ENCODE results near the gene ADORA3. TPM values are rescaled to one million over a fixed set of nuclear protein-coding genes. Genes with fewer than 3 reads are reported as not detected.

Gene ADORA3
- total and polyA plus RNA-seq, 2 donors (not counting 3 experiments of a cell fraction or from before 2014, with no cell fraction given) = 0.31 TPM; not detected in 1

DNA sequence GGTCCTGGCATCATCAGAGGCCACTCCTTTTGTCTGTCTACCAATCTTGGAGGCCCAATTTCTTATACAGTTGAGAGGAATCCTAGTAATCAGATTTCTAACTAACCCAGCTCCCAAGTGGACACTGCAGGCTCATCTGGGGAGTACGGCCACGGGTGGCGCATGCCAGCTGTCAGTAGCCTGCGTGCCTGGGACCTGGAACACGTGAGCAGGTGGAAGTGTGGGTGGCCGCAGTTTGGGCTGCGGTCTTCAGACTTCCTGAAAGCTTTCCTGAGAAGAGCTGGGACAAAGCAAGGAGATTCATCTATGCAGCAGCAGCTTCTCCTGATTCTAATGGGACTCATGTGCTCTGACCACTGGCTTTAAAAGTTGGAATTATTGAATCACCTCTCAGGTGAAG lies 12.4 kb downstream of the ADORA3 start:
- intact Hi-C loops (cut with micrococcal nuclease) = no loop called here
- no TSS peak for BruUV-seq (replicated peaks)

DNA sequence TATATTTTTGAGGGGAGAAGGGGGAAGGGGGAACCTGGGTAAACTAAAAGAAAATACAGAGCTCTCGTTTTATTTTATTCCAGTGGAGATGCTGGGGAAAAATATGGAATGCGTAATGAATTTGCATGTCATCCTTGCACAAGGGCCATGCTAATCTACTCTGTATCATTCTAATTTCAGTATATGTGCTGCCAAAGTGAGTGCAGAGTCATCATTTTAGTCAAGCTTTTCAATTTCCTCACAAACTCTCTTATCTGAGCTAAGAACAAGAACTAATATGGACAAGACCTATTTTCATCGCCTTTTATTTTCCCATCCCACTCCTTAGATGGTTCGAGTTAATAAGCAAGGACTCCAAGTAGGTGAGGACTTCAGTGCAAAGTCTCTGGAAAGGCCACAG lies 13.2 kb downstream of the ADORA3 start:
- no peaks in the 10 kb centered on the region for H3K9me1 ChIP-seq (replicated peaks; ENCODE audit: control insufficient read depth, extremely low read depth, insufficient read depth, low read length)
- FAIRE-seq = no peak
- no peak overlapping the region for H3K4me2 ChIP-seq (ENCODE audit: insufficient read depth, low read length)
- H4K20me1 ChIP-seq (replicated peaks; ENCODE audit: control insufficient read depth, extremely low read depth, insufficient read depth, low read length) = no peaks in the 10 kb centered on the region
- H3K27ac ChIP-seq (ENCODE audit: insufficient read depth, low read depth, low read length) = no peak overlapping the region
- no peaks in the 10 kb centered on the region for H3K4me1 ChIP-seq (ENCODE audit: control insufficient read depth, extremely low read depth, insufficient read depth, low read length)
- H3K27me3 ChIP-seq (ENCODE audit: control insufficient read depth in 2 of 2, insufficient read depth in 2 of 2, low read length in 2 of 2) = peaks cover 18 to 20% of the 10 kb centered on the region in 2 experiments
- no peak for DNase-seq (ENCODE audit: low read depth, low spot score)
- ChIA-PET CTCF (interaction anchor here (1.0 to 2.2 kb wide), 6 partner anchors 8 to 257 kb away, joined by 3 to 11 read pairs (median 4); no protein-coding TSS in a partner anchor), POLR2A (no interaction called here)
- TF ChIP-seq GATA2 (IDR thresholded peaks at IDR 0.05; ENCODE audit: insufficient read depth, insufficient read length, low read depth, low read length) (no peak), EZH2 (IDR thresholded peaks at IDR 0.05; ENCODE audit: borderline replicate concordance, low read depth, low read length, severe bottlenecking) (no peak), MAX (IDR thresholded peaks at IDR 0.05; ENCODE audit: insufficient read depth, insufficient read length) (no peak), POLR2A (IDR thresholded peaks at IDR 0.05; ENCODE audit: low read depth, low read length) (no peak), POLR2AphosphoS5 (IDR thresholded peaks at IDR 0.05; ENCODE audit: insufficient read depth, low read depth, low read length) (no peak)
- TF ChIP-seq, protein P1, sequence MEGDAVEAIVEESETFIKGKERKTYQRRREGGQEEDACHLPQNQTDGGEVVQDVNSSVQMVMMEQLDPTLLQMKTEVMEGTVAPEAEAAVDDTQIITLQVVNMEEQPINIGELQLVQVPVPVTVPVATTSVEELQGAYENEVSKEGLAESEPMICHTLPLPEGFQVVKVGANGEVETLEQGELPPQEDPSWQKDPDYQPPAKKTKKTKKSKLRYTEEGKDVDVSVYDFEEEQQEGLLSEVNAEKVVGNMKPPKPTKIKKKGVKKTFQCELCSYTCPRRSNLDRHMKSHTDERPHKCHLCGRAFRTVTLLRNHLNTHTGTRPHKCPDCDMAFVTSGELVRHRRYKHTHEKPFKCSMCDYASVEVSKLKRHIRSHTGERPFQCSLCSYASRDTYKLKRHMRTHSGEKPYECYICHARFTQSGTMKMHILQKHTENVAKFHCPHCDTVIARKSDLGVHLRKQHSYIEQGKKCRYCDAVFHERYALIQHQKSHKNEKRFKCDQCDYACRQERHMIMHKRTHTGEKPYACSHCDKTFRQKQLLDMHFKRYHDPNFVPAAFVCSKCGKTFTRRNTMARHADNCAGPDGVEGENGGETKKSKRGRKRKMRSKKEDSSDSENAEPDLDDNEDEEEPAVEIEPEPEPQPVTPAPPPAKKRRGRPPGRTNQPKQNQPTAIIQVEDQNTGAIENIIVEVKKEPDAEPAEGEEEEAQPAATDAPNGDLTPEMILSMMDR (IDR thresholded peaks at IDR 0.05; ENCODE audit: extremely low read depth in 1 of 2, insufficient read depth in 1 of 2, low read depth in 1 of 2, low read length in 2 of 2) = no peak
- intact Hi-C loops (cut with micrococcal nuclease) = no loop called here
- no TSS peak for BruUV-seq (replicated peaks)
- H3K9ac ChIP-seq (replicated peaks; ENCODE audit: extremely low read depth, insufficient read depth, low read length) = no peak overlapping the region
- dilution Hi-C loops (cut with MboI; ENCODE audit: extremely low pct_ligation_motif_present, low sequenced_read_pairs) = no loop called here
- no peaks in the 10 kb centered on the region for H3K79me2 ChIP-seq (ENCODE audit: control insufficient read depth, insufficient read depth, low read length)
- no peaks in the 10 kb centered on the region for H3K9me3 ChIP-seq (replicated peaks; ENCODE audit: control insufficient read depth, insufficient read depth, low read length)
- no peak overlapping the region for H2AFZ ChIP-seq (ENCODE audit: low read depth, low read length)
- no peaks in the 10 kb centered on the region for H3K36me3 ChIP-seq (ENCODE audit: control insufficient read depth in 2 of 2, extremely low read depth in 1 of 2, insufficient read depth in 2 of 2, low read length in 2 of 2)
- H3K4me3 ChIP-seq (replicated peaks in 1 of 3; ENCODE audit: insufficient read depth in 1 of 3, low read depth in 1 of 3, low read length in 3 of 3) = no peak overlapping the region

More for the DNA sequence above, 12.4 kb downstream of the ADORA3 start:
- DNase-seq (ENCODE audit: low read depth, low spot score) (no peak), FAIRE-seq (no peak)
- no peak overlapping the region for H2AFZ ChIP-seq (ENCODE audit: low read depth, low read length)
- CTCF ChIA-PET = interaction anchor here (1.0 to 2.2 kb wide), 5 partner anchors 8 to 256 kb away, joined by 3 to 11 read pairs (median 5); no protein-coding TSS in a partner anchor
- H3K79me2 ChIP-seq (ENCODE audit: control insufficient read depth, insufficient read depth, low read length) = no peaks in the 10 kb centered on the region
- peaks cover 20 to 21% of the 10 kb centered on the region in 2 experiments for H3K27me3 ChIP-seq (ENCODE audit: control insufficient read depth in 2 of 2, insufficient read depth in 2 of 2, low read length in 2 of 2)
- H4K20me1 ChIP-seq (replicated peaks; ENCODE audit: control insufficient read depth, extremely low read depth, insufficient read depth, low read length) = no peaks in the 10 kb centered on the region
- TF ChIP-seq MYC (IDR thresholded peaks at IDR 0.05; ENCODE audit: low read depth, low read length) (no peak), JUN (IDR thresholded peaks at IDR 0.05; ENCODE audit: borderline replicate concordance, insufficient read depth, insufficient read length, low read depth) (no peak)
- H3K4me1 ChIP-seq (ENCODE audit: control insufficient read depth, extremely low read depth, insufficient read depth, low read length) = no peaks in the 10 kb centered on the region
- H3K27ac ChIP-seq (ENCODE audit: insufficient read depth, low read depth, low read length) = no peak overlapping the region
- dilution Hi-C loops (cut with MboI; ENCODE audit: extremely low pct_ligation_motif_present, low sequenced_read_pairs) = no loop called here
- no peaks in the 10 kb centered on the region for H3K9me1 ChIP-seq (replicated peaks; ENCODE audit: control insufficient read depth, extremely low read depth, insufficient read depth, low read length)
- POLR2A ChIA-PET = no interaction called here
- H3K36me3 ChIP-seq (ENCODE audit: control insufficient read depth in 2 of 2, extremely low read depth in 1 of 2, insufficient read depth in 2 of 2, low read length in 2 of 2) = no peaks in the 10 kb centered on the region
- no peak overlapping the region for H3K4me3 ChIP-seq (replicated peaks in 1 of 3; ENCODE audit: insufficient read depth in 1 of 3, low read depth in 1 of 3, low read length in 3 of 3)
- H3K9me3 ChIP-seq (replicated peaks; ENCODE audit: control insufficient read depth, insufficient read depth, low read length) = no peaks in the 10 kb centered on the region
- H3K4me2 ChIP-seq (ENCODE audit: insufficient read depth, low read length) = no peak overlapping the region
- no peak overlapping the region for H3K9ac ChIP-seq (replicated peaks; ENCODE audit: extremely low read depth, insufficient read depth, low read length)
